A673 (cell line): ENCODE data around the gene SFXN5.

ENCODE experiments used
- CTCF ChIP-seq: fragments of 300-800, 200-600 bp; sonication (generic); conservative IDR thresholded peaks from 2 replicates; pipeline ENCODE4 v1.5.1; 2017; ENCODE audit warnings: low read depth, mild to moderate bottlenecking, antibody characterized with exemption, low read length, moderate library complexity, mixed read lengths
- EZH2 ChIP-seq: fragments of 200-600 bp; sonication (generic); IDR thresholded peaks from 2 replicates; pipeline ENCODE4 v1.6.1; 2017; ENCODE audit warnings: borderline replicate concordance, low read depth, mild to moderate bottlenecking, mixed read lengths, antibody characterized with exemption, low read length; ENCODE audit not compliant: poor library complexity, severe bottlenecking

GRCh38 chr2:72898585-72898906 is 173.0 kb downstream of the SFXN5 start:
- TF ChIP-seq CTCF = no peak
- TF ChIP-seq EZH2 = no peak
